HG03159 (cell line): ENCODE results near the gene PREP.
"Not testable (repeated sequence)": the region's sequence is repeated elsewhere in the genome, so short reads cannot be mapped to it uniquely, and the experiment has no call there.

Source experiments
- ATAC-seq: cut with Tn5 transposase; IDR thresholded peaks from one replicate; pipeline ENCODE4 v1.9.1; 2021; ENCODE audit warnings: mild to moderate bottlenecking, moderate library complexity; ENCODE audit not compliant: unreplicated experiment

PREP gene

DNA sequence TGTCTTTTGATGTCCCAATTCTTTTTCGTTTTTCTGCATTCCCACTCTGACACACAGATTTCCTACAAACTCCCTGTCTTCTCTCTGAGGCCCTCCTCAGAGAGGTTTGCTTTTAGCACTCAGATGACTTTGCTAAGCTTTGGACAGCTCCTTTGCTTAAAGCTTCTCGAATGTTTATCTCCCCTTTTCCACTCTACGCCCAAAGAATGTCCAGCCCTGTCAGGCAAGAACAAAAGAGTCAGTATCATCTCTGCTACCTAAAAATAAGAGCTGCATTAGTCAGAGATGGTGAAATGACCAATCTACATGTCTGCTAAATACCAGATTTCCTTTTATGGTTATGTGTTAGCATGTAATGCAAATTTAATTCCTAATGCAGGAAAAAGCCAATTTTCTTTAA, 56.8 kb downstream of the PREP start:
- no peak for ATAC-seq

DNA sequence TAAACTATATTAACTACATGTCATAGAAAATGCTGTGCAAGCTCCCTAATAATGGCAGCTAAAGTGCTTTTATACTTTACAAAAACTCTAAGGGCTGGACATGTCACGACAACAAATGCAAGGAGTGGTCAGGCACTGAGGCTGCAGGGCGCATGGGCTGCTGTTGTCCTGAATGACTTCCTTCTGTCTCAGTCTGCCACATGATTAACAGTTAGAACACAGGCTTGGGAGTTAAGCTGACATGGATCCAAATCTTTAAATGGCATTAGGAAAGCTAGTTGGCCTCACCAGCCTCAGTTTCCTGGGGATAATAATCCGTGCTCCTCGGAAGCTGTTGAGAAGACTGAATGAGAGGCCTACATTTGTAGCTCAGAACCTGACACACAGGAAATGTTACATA, 57.4 kb downstream of the PREP start:
- ATAC-seq: no peak

DNA sequence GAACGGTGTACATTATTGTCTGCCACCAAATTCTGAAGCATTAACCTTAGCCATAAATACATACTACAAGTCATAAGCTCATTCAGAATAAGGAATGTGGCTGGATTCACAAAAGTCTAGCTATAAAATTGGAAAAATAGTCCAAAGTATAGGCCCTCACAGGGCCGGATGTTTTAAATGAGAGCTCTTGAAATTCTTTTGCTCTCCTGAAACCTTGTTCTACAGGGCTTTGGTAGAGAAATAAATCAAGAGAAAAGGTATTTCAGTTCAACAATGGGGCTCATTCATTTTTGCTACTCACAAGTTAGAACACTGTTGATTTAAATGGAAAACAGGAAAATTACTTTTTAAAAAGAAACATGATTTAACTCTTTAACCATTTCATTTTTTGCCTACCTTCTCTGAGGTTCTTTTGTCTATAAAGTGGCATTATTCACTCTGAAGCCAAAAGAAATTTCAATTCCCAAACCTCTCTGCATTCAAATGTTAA, 58.0 kb downstream of the PREP start:
- ATAC-seq: no peak

DNA sequence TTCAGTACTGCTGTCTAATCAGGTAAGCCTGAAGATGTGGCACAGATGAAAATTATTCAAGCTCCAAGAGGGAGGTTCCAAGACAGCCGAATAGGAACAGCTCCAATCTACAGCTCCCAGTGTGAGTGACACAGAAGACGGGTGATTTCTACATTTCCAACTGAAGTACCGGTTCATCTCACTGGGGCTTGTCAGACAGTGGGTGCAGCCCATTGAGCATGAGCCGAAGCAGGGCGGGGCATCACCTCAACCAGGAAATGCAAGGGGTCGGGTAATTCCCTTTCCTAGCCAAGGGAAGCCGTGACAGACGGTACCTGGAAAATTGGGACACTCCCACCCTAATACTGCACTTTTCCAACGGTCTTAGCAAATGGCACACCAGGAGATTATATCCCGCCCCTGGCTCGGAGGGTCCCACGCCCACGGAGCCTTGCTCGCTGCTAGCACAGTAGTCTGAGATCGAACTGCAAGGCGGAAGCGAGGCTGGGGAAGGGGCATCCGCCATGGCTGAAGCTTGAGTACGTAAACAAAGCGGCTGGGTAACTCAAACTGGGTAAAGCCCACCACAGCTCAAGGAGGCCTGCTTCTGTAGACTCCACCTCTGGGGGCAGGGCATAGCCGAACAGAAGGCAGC, 64.4 kb downstream of the PREP start:
- ATAC-seq: not testable (repeated sequence)

DNA sequence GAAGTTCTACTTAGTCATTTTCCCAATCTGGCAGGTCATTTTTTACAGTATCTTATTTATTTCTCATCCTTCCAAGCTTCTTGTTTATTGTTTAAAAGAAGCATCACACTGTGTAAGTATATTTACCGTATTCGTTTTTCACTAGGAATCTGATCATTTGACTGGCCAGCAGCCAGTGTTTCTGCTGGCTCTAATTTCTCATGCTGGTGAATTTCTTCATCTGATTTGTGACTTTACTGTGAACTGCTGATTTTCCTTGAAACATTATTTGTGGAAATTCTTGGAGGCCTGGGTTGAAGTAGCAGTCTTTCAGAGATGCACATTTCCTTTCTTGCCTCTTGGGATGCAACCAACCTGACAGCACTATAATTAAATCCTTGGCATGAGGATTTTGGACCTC, 65.9 kb downstream of the PREP start:
- ATAC-seq: no peak

DNA sequence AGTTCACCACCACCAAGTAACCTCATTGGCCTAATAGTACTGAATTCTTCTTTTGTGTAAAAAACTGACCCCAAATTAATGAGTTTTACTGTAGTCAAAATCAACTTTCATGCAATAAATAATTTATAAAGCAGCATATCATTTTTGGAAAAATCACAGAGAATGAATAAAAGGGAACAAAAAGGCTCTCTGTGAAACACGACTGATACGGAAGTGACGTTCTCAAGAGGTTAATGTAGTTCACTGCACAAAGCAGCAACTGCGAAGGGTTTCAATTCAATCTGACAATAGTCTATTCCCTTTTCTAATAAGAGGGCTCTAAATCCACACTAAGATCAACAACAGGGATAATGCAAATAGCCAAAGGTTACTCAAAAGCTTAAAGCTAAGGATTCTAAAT, 70.3 kb downstream of the PREP start:
- no peak for ATAC-seq

DNA sequence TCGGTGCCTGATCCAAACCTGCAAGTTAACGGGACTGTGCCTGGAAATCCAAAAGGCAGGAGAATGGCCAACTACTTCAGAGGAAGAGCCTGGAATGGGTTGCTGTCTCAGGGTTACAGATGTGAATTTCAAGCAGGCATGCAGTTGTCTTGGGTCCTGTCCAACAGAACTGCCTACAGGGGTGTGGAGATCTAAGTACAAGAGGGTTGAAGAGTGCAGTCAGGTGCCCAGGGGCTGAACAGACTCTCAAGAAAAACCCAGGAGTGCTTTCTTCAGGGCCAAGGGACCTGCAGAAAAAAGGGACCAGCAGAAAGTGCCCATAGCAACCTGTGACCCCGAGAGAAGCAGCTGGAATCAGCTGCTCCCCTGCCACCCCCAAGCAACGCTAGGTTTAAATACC, 71.0 kb downstream of the PREP start:
- ATAC-seq: no peak

DNA sequence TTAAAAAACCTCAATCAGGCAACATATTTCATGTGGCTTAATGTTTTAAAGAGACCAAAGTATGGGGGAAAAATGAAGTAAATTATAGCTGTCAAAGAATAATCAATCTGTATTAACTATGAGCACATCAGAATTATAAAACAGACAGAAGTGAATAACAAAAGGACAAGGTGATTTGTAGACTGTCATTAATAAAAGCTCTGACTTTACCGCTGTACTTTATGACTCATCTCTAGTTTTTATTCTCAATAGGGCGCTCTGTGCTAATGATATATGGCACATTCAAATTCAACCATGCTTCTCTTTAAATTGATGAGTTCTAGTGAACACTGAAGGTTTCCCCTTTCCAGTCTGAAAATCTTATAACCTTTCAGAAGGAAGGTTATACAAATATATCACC, 72.0 kb downstream of the PREP start:
- peak; percentile 73 for ATAC-seq

DNA sequence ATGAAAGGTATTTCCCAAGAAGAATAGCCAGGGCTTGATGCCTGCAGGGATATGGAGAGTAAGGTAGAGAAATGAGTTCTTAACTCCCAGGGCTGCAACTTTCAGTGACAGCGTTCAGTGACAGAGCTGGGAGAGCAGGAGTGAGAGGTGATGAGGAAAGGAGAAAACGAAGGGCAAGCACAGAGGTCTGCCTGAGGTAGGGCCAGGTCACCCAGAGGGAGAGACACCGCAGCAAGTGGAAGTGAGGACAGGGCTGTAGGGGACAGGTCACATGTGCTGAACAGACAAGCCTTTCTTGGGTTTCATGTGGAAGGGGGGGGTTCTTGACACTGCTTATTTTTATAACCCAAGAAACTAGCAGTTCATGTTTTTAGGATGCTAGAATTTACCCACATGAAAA, 72.5 kb downstream of the PREP start:
- ATAC-seq: no peak

DNA sequence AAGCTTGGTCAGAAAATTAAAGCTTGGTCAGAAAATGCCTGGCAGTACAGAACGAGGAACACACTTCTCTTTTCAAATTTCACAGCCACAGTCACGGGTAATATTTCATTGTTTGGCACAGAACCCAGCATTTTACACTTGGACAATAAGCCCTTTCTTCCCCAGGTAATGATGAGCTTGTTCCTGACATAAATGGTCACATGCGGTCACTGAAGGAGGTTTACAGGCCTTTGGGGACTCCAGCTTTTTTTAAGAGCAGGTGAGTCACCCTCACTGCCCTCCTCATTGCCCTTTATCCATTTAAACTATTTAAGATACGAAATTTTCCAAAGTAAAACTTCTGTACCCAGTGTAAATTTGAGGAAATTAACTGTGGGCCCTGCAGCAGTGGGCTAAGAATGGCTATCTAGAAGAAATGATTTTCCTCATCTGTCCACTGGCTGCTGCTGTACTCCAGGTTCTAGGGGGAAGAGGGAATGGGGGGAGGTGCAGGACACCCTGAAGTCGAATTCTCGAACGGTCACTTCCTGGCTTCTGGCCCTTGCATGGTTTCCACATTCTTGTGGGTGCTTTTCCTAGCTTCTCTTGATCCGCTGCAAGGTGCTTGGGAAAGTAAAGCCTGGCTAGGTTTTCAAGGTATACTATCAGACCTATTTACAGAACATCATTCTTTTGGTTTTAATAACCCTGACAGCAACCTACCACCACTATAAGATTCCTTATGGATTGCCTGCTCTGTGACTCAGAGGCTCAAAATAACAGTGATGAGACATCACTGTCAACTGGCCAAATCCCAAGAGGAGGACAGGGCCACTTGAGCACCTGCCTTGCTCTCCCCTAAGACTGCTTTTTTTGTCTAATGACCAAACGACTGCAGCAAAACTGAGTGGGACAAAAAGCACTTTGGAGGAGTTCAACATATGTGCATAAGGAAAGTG, 75.8 kb downstream of the PREP start:
- no peak for ATAC-seq

DNA sequence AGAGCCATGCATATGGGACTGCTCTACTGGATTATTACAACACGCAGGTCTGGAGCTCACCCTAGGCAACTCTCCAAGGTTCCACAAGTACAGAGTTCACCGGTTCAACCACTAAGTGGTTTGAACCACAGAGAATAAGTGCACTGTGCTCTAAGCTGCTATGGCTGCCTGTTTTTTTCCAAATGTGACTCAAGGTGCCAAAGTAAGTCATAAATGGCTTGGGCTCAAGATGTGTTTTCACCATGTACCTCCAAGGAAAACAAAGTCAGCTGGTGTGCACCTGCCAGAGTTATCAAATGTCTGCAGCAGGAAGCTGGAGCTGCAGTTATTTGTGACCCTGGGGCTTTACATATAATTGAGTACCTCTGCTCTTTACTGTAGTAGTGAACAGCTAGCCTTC, 76.7 kb downstream of the PREP start:
- no peak for ATAC-seq

DNA sequence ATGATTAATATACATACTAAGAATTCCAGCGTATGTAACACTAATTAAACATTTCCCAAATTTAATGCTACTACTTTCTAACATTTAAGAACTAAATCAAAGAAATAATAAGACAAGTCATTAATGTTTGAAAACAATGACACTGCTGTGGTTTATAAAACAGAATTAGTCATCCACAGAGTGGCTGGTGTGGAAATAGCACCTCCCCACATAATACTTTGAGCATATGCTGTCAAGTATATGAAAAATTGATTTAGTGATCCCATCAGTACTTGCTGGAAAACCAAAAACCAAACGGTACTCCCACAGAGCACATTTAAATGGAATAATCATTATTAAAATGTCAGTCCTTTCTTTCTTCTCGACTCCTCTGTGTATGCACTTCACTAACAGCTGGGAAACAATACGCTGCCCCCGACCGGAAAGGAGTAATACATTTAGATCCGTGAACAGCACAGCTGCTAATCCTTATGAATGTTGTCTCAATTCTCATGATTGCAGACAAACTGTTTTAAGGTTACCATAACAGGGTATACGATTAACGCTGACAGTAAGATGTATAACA, 78.4 kb downstream of the PREP start:
- ATAC-seq: no peak

DNA sequence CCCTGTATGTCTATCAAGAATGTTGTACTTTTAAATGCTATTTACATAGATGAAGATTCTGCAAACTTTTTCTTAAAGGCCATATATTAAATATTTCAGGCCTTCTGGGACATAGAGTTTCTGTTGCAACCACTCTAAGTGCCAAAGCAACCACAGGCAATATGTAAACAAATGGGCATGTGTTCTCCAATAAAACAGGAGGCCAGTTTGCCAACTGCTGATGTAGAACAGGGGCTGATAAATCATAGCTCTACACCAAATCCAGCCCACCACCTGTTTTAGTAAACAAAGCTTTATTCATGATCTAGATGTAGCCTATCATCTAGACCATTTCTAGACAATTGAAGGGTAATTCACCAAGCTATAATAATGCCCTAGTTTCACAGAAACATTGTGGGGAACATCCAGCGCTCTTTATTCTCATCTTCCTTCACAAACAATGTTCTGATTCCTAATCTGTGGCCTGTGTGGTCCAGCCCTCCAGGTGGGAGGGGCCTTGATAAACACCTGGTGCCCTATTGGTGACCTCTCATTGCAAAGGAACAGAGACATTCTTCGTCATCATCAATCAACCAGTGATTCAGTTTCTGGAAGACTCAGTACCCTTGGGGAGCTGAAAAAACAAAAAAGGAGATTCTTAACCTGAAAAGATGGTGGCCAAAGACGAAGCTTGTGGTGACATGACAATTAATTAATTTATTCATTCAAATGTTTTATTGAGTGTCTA, 80.2 kb downstream of the PREP start:
- ATAC-seq: no peak

DNA sequence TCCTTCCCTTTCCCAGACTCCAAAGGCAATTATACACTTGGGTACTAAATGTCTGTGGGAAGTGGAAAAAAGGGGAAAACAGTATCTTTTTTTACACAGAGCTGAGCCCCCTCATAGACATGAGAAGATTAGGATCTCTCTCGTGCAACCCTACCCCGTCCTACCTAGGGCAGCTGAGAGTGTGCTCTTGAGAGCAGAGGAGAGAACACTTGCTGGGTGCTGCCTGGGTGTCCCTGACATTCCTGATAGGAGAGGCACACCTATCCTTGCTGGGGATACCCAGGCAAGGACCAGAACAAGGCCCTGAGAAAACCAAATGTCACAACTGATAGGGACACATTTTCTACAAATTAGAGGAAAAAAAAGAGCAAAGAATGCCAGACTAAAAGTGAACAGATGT, 81.2 kb downstream of the PREP start:
- ATAC-seq: no peak

DNA sequence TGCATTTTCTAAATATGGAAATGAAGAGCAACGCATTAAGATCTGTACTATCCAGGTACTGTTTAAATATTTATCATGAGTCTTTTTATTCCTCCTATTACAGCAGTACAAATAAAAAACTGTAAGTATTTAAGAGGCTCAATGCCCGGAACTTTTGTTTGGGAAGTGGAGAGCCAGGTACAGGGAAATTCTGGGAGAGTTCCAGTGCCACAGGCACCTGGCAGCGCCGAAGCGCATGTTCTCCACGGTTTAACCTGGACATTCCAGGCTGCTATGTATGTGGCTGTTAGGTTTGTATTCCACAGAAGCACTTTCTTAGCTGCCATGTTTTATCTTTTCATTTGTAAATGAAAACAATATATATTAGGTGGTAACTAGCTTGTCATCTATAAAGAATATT, 81.7 kb downstream of the PREP start:
- no peak for ATAC-seq

DNA sequence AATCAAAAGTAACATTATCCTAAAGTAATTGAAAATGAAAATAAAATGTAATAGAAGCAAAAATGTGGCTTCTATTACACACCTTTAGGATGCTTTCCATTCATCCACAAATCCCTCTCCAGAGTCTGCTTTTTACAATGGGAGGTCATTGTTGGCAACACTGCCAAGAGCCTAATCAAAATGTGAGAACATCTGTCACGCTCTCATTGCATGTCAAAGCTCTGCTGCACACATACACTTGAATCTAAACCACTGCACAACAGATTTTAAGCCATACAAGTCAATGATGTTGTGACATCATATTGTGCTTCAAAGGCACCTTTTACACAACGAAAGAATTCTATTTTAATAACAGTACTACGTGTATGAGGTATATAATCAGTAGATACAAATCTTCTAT, 82.1 kb downstream of the PREP start:
- ATAC-seq: no peak

DNA sequence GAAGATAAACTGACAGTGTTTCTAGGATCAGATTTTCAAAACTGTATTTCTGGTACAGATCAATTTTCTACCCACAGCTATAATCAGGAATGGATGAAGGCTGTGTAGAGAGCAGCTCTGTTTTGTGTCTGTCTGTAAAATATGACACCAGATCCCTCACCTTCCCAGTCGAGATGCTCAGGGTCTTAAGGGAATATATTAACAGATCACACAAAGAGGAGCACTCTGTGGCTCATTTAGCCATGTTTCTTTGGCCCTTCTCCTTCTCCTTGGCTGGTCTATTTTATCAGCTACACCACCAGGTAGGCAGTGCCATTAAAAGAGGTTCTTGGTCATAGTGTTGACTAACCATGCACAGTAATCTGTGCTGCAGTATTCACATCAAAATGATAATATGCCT, 82.6 kb downstream of the PREP start:
- no peak for ATAC-seq

DNA sequence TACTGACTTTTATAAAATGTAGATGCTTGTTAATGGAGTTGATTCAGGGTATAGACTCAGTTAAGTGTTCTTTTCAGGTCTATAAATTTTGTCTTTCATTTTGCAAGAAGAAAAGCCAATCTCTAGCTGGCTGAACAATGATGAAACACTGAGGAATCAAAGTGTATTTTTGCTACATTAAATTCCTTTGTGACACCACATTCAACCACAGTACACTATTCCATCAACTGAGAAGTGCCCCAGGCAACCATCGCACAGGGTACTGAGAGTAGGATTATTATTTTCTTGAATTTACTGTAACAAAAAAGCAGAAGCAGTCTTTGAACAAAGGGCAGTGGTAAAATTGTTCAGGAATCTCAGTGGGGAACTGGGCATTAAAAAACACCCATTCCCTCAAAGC, 83.6 kb downstream of the PREP start:
- no peak for ATAC-seq

DNA sequence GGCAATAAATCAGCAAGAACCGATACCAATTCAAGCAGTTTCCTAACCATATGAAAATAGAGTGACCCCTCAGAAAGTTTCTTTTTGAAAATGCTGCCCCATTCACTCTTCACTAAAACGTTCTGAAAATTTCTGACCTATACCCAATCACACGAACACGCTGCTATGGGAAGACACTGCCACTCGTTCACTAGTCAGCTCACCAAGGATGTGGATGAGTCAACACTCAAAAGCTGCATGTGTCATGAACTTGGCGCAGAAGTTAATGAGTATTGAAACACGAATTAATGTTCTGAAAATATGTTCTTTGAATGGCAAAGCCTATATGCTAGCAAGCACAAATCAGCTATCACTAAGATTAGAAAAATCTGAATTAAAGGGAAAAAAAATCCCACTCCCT, 84.2 kb downstream of the PREP start:
- ATAC-seq: no peak

DNA sequence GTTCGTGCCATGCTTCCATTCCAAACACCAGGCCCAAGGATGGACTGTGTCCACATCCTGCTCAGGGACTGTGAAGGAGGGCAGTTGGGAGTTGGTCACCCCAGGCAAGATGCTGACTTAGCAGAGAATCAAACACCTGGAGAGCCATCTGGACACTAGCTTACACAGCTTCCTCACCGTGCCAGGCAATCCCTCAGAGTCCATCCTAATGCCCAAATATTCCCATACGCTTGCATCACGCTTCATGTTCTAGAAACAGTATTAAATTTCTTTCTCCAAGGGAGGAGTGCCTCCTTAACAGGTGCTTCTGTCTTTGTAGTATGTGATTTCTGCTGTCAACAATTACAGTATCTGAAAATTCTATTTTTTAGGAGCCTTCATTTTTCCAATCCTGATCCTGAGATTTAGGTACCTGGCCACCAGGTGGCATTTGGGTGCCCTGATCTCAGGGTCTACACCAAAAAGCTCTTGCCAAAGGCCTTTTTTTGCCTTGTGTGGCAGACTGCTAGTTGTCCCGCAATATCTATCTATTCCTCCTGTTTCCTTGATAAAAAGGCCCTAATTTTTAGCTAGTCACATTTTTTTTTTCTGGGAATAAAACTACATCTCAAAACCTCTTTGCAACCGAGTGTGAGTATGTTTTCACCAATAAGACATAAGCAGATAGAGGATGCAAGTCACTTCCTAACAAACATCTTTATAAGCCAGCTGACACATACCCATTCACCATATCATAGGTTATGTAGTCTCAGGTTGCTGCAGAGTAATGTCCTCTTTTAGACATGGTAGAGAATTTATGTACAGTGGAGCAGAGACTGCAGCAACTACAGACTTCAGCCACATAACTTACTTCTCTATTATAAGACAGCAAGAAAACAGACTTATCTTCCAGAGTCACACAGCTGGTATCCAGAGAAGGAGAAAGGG, 85.0 kb downstream of the PREP start:
- ATAC-seq: no peak
